GM21367 (cell line): ENCODE data around the gene PRLR.
A peak's percentile ranks its signal among the peaks of the same experiment; 100 is the strongest.
"Not testable (repeated sequence)": the region's sequence is repeated elsewhere in the genome, so short reads cannot be mapped to it uniquely, and the experiment has no call there.

Experiments
- ATAC-seq: cut with Tn5 transposase; IDR thresholded peaks from one replicate; pipeline ENCODE4 v1.9.1; 2021; ENCODE audit not compliant: unreplicated experiment

The PRLR gene

DNA sequence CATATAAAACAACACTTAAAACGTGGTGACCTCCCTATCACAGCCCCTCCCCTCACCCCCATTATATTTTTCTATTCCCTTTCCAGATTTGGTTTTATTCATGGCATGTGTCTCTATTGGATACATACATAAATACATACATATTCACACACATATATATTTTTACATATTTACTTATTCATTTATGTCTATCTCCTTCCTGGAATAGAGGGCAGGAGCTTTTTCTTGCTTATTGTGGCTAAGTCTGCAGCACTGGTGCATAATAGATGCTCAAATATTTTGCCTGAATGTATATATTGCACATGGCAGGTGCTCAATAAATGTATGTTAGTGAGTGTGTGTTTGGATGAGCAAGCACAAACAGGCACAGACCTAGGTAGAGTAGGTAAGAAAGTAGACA is 185.0 kb downstream of the PRLR start:
- ATAC-seq = no peak

DNA sequence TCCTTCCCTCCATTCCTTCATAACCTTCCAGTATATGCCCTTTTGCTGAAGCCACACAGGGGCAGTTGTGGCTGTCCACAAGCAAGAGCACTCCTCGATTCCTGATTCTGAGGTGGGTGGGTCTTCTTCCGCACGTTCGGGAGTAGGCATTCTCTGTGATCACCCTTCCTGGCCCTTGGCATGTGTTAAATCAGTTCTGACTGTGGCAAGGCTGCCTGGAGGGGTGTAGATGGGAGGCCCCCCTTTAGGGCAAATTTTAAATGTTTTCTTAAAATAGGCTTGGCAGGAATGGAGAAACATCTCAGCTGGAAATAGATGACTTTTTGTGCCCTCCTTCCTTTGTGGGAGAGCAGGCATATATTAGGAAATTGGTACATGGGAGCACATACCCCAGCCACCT is 185.6 kb downstream of the PRLR start:
- ATAC-seq = no peak

DNA sequence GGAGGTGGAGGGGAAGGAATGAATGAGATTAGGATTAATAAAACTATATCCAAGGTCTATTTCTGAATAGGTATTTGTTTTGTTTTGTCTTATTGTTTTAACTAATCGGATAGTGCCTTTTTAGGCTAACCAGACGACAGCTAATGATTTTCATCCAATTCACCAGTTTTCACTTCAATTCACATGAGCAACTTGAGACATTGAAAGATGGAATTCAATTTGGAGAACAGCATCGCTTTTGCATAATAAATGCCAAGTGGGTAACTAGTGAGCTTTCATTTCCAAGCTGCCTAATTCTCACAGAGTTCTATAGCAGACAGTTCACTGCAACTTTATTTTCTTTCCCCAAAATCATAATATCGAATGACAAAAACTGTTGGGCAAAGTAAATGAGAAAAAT is 187.5 kb downstream of the PRLR start:
- no peak for ATAC-seq

DNA sequence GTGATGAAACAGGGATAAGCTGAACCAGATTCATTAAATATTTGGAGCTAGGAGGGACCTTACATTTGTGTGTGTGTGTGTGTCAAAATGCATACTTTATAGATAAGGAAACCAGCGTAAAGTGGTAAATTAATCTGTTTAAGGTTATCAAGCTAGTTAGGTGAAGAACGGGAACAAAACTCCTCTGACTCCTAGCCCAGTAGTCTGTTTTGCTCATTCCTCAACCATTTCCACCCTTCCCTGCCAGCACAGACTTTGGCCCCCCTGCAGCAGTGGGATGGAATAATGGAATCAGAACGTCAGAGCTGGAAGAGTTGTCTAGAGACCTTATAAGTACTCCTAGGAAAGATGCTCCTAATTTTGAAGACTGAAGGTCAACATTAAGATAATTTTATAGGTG is 189.0 kb downstream of the PRLR start:
- no peak for ATAC-seq

DNA sequence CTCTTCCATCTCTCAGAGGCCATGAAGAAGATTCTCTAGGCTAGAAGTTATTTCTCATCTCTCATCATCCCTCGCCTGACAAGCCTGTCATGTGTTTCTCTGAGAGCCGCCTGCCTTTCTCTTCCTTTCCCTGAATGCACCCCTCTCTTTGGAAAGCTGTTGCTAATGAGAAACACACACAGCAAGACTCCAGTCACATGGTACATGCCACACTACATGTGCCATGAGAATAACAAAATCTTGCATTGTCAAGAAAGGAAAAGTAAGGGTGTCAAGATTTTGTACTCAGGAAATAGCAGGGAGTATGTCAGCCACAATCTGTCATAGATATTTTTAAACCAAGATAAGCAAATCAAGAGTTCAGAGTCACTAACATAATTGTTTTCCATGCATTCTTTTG is 191.4 kb downstream of the PRLR start:
- no peak for ATAC-seq

DNA sequence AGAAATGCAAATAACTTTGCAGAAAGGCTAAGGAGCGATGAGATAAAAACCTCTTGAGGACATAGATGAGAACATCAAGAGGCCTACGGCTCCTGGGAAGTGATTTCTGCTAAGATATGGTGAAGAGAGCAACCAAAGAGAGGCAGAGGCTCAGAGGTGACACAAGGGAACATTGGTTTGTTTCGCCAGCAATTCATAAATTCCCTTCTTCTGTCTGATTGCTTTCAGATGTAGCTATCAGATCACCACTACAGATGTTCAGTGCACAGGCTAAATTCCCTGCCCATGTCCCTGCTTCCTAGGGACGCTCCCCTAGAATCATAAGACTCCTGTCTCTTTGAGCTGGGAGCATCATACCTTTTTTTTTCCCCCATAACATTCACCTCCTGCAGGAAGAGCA is 193.8 kb downstream of the PRLR start:
- ATAC-seq = no peak

DNA sequence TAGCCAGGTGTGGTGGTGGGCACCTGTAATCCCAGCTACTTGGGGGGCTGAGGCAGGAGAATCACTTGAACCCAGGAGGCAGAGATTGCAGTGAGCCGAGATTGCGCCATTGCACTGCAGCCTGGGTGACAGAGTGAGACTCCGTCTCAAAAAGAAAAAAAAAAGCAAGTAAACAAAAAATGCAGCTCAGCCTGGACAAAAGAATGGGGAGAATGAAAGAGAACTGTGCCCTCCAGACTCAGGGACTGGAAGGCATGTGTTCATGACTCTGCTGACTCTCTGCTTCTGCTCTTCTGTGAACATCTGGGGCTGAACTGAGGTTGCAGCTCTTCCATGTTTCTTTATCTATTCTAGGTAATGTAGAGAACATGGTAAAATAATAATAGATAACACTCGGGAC is 194.4 kb downstream of the PRLR start:
- ATAC-seq = not testable (repeated sequence)

DNA sequence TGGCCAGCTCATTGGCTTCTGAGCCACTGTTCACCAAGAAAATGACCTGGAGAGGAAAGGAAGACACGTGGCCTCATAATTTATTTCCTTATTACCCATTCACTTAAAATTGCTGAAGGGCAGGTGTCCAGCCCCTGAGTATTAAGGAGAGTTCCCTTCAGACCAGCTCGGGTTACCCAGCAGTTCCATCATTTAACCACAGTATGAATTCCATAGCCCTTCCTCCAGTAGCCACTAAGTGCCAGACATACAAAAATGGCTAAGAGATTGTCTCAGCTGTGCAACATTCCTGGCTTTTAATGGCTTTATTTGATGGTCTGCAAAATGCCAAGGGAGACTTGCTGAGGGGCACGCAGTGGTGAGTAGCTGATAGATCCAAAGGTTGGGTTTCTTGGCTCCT is 195.0 kb downstream of the PRLR start:
- ATAC-seq = no peak

DNA sequence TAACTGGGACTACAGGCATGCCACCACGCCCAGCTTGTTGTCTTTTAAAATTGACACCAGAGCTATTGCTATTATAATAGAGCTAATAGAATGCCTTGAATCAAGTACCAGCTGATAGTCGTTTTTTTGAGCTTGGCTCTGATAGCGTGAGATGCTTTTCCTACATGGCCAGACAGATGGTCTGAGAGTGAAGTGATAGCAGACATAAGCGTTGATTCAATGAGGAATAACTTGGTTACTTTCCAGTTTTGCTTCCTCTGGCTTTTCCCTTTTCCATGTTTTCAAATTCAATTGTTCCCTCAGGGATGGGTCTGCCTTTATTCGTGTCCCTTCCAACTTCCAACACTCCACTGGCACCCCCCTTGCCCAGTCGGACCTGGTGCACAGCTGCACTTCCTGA is 197.9 kb downstream of the PRLR start:
- no peak for ATAC-seq

DNA sequence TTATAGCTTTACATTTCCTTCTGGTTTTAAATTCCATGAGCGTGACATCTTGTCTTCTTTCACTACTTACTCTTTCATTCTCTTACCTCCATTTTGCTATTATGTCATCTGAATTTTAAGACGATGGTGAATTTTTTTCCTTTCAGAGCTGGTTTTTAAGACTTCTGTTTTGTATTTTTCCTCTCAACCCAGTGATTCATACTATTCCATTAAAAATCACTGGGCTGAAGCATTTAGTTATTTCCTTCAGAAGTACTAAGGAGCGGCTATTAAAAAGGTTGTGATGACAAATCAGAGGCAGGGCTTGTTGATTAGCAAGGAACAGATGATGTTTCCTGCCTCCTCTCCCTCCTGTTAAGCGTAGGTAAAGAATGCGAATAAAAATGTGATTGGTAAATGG is 199.0 kb downstream of the PRLR start:
- no peak for ATAC-seq

DNA sequence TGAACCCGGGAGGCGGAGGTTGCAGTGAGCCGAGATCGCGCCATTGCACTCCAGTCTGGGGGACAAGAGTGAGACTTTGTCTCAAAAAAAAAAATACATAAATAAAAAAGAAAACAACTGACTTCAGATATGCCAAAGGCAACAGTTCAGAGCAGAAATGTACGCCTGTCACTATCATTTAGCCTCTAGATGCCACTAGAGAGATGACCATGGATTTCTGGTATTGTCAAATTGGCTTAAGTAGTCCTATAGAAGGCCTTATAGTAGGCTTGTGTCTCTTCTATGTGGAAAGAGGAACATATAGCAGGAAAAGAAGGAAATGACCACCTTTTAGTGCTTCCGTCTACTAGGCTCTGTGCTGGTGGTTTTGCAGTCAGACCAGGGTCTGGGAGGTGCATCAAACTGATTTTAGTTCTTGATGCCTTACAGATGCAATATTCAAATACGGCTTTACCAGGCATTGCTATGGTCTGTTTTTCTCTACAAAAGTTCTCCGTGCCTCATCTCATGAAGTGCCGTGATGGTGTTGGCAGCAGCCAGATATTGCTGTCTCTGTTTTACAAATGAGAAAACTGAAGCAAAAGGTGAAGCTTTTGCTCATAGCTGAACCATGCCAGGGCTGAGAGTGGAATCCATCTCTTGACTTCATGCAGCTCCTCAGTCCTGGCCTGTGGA is 199.7 kb downstream of the PRLR start:
- ATAC-seq = no peak

DNA sequence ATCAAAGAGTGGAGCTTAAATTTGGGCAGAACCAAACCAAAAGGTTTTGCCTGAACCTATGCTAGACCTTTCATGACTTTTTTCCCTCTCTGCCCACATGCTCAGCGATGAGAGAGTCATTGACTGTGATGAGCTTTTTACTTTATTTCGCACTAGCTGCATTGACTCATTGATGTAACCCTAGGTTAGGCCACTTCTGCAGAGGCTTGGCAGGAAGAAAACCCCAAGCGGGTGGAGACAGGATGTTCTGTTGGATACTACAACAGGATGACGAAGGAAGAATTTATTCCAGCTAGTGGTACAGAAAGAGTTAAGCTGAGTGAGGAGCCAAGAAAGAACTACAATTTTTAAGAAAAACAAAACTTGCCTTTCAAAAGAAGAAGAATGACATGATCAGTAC is 201.0 kb downstream of the PRLR start:
- ATAC-seq = no peak

DNA sequence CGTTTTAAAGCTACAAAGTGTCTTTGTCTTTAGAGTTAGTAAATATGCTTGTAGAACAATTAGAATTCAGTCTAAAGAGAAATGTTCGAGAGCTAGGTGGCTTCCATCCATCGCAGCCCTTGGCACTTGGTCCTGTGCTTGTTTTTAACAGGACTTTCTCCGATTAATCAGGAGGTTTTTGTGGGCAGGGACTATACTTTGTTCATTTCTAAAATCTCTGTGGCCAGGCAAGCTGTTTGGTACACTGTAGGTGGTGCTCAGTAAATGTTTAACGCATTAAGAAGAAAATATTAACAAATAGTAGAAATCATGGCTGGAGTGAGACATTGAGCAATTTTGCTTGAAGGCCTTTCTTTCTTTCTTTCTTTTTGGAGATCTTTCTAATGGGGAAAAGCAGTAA is 203.3 kb downstream of the PRLR start:
- no peak for ATAC-seq

DNA sequence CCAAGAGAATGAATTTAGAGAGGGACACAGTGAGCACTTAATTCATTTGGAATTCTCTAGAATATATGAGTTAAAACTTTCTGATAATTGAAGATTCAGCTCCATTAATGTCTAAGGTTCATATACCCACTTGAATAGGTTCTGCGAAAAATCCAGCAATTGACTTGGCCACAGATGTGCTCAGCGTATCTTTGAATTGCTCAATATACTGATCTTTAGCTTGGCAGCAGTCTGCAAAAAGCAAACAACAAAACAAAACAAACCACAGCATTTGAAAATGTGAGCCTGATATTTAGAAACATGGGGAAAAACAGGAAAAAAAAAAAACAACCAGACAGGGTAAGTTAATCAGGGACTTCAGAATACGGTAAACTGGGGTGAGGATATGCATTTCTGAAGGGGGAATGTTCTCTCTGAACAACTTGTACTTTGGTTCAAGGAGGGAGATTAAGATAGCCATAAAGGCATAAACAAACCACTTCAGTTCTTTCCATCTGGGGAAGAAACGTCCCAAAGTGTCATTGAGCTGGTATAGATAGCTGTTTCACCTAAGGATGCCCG is 203.9 kb downstream of the PRLR start:
- ATAC-seq = no peak

DNA sequence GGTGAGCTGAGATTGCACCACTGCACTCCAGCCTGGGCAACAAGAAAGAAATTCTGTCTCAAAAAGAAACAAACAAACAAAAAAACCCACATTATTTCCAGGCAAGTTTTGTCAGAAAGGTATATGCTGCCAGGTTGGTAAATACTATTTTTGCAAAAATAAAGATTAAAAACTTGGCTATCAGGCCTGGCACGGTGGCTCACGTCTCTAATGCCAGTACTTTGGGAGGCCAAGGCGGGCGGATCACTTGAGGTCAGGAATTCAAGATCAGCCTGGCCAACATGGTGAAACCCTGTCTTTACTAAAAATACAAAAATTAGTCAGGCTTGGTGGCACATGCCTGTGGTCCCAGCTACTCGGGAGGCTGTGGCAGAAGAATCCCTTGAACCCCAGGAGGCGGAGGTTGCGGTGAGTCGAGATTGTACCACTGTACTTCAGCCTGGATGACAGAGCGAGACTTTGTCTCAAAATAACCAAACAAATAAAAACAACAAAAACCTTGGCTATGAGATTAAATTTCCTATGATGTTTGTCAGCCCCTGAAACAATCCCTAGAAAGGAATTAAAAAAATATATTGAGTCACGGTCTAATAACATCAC is 205.3 kb downstream of the PRLR start:
- no peak for ATAC-seq

DNA sequence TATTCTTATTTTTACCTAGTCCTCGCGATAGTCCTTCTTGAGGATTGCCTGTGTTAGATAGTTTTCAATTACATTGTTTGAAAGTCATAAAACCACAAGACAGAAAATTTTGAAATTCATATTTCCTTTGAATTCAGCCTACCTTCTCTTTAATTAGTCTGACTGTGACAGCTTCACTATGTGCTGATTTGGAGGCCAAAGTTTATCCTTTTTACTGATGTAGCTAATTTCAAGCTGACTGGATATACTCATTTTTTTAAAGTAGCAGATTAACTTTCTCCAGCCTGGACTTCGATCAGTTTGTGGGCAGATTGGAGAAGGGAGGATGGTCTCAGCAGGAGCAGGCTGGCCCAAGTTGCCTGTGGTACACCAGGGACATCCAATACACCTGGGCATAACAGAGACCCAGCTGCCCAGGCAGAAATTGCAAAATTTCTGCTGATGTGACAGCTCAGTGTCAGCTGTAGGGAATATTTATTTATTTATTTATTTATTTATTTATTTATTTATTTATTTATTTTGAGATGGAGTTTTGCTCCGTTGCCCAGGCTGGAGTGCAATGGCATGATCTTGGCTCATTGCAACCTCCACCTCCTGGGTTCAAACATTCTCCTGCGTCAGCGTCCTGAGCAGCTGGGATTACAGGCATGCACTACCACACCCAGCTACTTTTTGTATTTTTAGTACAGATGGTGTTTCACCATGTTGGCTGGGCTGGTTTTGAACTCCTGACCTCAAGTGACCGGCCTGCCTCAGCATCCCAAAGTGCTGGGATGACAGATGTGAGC is 206.7 kb downstream of the PRLR start:
- ATAC-seq = no peak

DNA sequence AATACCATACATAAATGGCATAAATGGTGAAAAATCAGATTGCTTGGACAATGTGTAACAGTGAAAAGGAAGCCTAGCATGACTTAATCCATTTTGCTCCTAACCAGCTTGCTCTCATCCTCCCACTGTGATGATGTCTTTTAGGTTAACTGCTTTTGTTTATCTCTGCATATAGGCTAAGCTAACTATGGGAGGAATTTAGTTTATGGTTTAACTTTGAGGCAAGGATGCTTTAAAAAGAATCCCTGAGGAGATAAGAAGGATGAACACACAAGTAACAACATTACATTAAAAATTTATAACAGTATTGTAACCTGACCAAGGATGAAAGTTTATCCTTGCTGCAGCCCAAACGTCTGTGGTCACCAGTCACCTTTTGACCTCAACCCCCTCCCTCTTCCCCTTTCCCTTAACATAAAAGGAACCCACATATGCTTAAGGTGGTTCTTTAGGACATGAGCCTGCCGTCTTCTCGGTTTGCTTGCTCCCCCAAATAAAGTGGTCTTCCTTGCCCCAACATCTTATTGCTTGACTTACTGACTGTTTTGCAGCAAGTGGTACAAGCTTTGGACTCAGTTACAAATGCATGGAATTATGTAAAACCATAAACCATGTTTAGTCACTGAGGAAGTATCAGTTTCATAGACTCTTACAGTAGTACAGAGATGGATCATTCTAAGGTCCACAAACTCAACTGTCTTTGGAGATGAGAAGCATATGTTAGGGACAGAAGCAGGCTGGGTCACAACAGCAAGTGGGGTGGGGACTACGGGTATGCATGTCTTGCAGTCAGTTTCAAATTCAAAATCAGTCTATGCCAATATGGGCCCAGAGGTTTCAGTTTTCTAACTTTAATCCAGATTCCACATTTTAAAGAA is 213.9 kb downstream of the PRLR start:
- peak; percentile 55 for ATAC-seq

DNA sequence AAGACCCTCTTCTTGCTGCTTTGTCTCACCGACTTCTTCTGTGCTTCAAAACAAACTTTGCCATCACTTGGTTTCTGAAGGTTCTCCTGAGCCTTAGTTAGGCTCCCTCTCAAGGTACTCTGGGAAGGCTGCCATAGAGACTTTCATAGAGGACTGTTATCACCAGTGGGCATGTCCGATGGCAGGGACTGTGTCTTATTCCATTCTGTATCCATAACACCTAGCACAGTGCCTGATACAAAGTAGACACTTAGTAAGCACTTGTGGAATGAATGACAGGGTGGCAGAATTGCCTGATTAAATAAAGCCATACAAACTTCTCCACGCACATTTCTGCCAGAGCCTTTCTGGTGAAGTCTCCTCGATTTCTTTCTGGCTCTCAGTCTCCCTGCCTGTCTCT is 215.2 kb downstream of the PRLR start:
- ATAC-seq = no peak

DNA sequence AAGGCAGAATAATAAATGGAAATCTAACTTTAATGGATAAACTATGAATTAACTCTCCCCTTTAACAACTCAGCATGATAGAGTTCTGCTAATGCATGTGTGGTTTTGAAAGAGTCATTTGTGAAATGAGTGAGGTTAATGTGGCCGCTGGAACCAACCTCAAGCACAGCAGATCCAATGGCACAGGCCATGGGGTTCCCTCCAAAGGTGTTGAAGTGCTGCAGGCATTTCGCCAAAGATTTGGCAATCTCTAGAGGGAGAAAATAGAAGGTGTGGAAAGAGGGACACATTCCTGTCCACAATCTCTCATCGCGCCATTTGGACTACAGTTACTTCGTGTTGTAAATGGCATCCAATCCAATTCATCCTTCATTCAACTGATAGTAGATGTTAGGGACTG is 217.5 kb downstream of the PRLR start:
- no peak for ATAC-seq

DNA sequence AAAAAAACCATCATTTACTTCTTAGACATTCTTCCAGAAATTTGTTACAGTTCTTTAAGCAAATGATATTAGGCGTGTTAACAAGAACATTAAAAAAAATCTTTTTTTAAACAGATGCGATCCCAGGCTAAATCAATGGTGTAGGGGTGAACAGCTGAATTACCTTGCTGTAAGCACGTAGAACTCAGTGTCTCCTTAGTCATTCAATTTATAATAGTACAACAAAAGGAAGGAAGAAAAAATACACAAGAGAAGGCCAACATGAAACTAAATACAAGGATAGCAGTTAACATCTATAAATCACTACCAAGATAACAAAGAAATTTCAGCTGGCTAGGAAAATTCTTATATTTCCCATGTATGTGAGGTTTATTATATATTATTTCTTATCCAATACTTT is 217.9 kb downstream of the PRLR start:
- no peak for ATAC-seq

DNA sequence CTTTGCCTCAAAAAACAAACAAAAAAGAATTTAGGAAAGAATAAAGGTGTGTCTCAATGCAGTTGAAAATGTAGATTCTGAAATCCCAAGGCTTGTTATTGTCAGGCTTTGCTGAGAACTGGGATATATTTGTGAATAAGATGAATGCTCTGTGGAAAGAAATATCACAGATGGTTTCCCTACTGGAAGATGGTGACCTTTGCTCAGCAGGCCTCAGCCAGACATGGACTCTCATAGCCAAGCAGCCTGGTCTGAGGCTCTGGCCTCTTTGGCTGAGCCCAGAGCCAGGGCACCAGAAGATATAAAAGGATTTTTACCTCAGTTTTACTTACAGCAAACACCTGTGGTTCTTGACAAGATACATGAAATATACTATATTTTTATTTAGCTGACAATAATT is 219.6 kb downstream of the PRLR start:
- ATAC-seq = no peak
